OCI-LY1 (cell line): ENCODE data around the gene TMEM59.

ENCODE experiments used
- CTCF ChIP-seq: fragments of 200-600 bp; sonication (generic), shearing (Covaris generic); IDR thresholded peaks from 2 replicates; pipeline ENCODE4 v1.5.1; 2017; ENCODE audit warnings: mild to moderate bottlenecking, antibody characterized with exemption, low read length, moderate library complexity, mixed read lengths
- EZH2 ChIP-seq: fragments of 200-600 bp; sonication (generic), shearing (Covaris generic); IDR thresholded peaks from 2 replicates; pipeline ENCODE4 v1.8.0; 2017; ENCODE audit warnings: borderline replicate concordance, mixed run types, mild to moderate bottlenecking, antibody characterized with exemption, low read length, moderate library complexity, mixed read lengths

GRCh38 chr1:53979712-53980450 lies 73.1 kb downstream of the TMEM59 start:
- TF ChIP-seq EZH2 (no peak), CTCF (no peak)
